Neuronal stem cell (in vitro differentiated cells): ENCODE results near the gene ZNF597.

Experiments used
- DNase-seq: peaks from one replicate; pipeline ENCODE4 v3.0.0-alpha.2; 2013; ENCODE audit warnings: low spot score
- H2AFZ ChIP-seq: one replicate; pipeline ENCODE4 v1.6.1; 2013; ENCODE audit warnings: mild to moderate bottlenecking, low read length, inconsistent platforms
- H2AK5ac ChIP-seq: 2 replicates; pipeline ENCODE4 v1.6.1; 2013; ENCODE audit warnings: low read depth, mild to moderate bottlenecking, inconsistent platforms, low read length, moderate library complexity, mixed read lengths
- H2BK120ac ChIP-seq: 2 replicates; pipeline ENCODE4 v1.6.1; 2013; ENCODE audit warnings: low read depth, mild to moderate bottlenecking, inconsistent platforms, low read length, moderate library complexity, mixed read lengths
- H2BK12ac ChIP-seq: one replicate; pipeline ENCODE4 v1.6.1; 2013; ENCODE audit warnings: low read length, inconsistent platforms
- H2BK15ac ChIP-seq: 2 replicates; pipeline ENCODE4 v1.6.1; 2013; ENCODE audit warnings: mild to moderate bottlenecking, low read length, inconsistent platforms, mixed read lengths
- H2BK5ac ChIP-seq: one replicate; pipeline ENCODE4 v1.6.1; 2013; ENCODE audit warnings: inconsistent platforms, mild to moderate bottlenecking, low read length, moderate library complexity
- H3K14ac ChIP-seq: one replicate; pipeline ENCODE4 v1.6.1; 2013; ENCODE audit warnings: low read length, inconsistent platforms
- H3K18ac ChIP-seq: 2 replicates; pipeline ENCODE4 v1.6.1; 2013; ENCODE audit warnings: low read length, inconsistent platforms
- H3K23ac ChIP-seq: 2 replicates; pipeline ENCODE4 v1.6.1; 2013; ENCODE audit warnings: low read depth, mild to moderate bottlenecking, mixed read lengths, low read length, inconsistent platforms; ENCODE audit not compliant: poor library complexity
- H3K27ac ChIP-seq: replicated peaks from 3 replicates; pipeline ENCODE4 v1.5.1; 2013; ENCODE audit warnings: low read length, inconsistent platforms
- H3K27me3 ChIP-seq, 3 experiments: 2 replicates each; pipeline ENCODE4 v1.6.1; 2013; ENCODE audit warnings: low read length in 3 of 3, mild to moderate bottlenecking in 2 of 3, inconsistent platforms in 1 of 3, low read depth in 1 of 3, mixed read lengths in 1 of 3, moderate library complexity in 1 of 3; ENCODE audit not compliant: control insufficient read depth in 3 of 3, insufficient read depth in 3 of 3
- H3K36me3 ChIP-seq, 2 donors: replicated peaks in 1 of 2; 2 replicates each; pipeline ENCODE4 v1.6.1; 2013; ENCODE audit warnings: low read length in 2 of 2; ENCODE audit not compliant: control insufficient read depth in 2 of 2, insufficient read depth in 2 of 2
- H3K4ac ChIP-seq: 2 replicates; pipeline ENCODE4 v1.6.1; 2013; ENCODE audit warnings: inconsistent platforms, mild to moderate bottlenecking, low read length, moderate library complexity
- H3K4me1 ChIP-seq, 2 donors: 1 replicate in 1 of 2; 2 replicates in 1 of 2; pipeline ENCODE4 v1.6.1; 2013; ENCODE audit warnings: low read length in 2 of 2, low read depth in 1 of 2; ENCODE audit not compliant: control insufficient read depth in 2 of 2, insufficient read depth in 1 of 2
- H3K4me2 ChIP-seq: one replicate; pipeline ENCODE4 v1.6.1; 2013; ENCODE audit warnings: mild to moderate bottlenecking, low read length, inconsistent platforms; ENCODE audit not compliant: insufficient read depth, poor library complexity, severe bottlenecking
- H3K4me3 ChIP-seq, 2 donors: 2 replicates each; pipeline ENCODE4 v1.5.1; 2013; ENCODE audit warnings: low read length in 2 of 2, mild to moderate bottlenecking in 2 of 2, inconsistent platforms in 1 of 2, moderate library complexity in 1 of 2
- H3K79me1 ChIP-seq: one replicate; pipeline ENCODE4 v1.6.1; 2013; ENCODE audit warnings: low read depth, mild to moderate bottlenecking, inconsistent platforms, low read length, moderate library complexity
- H3K9ac ChIP-seq: one replicate; pipeline ENCODE4 v1.6.1; 2013; ENCODE audit warnings: mild to moderate bottlenecking, low read depth, low read length, inconsistent platforms; ENCODE audit not compliant: poor library complexity
- H3K9me3 ChIP-seq, 2 donors: replicated peaks in 1 of 2; 2 replicates each; pipeline versions ENCODE3 to v1.6.1; 2013; ENCODE audit warnings: low read length in 2 of 2, mild to moderate bottlenecking in 2 of 2, inconsistent platforms in 1 of 2, low read depth in 1 of 2, mixed read lengths in 1 of 2, moderate library complexity in 1 of 2; ENCODE audit not compliant: control insufficient read depth in 2 of 2, insufficient read depth in 1 of 2
- H4K8ac ChIP-seq: one replicate; pipeline ENCODE4 v1.6.1; 2013; ENCODE audit warnings: low read depth, mild to moderate bottlenecking, inconsistent platforms, low read length, moderate library complexity
- H4K91ac ChIP-seq: one replicate; pipeline ENCODE4 v1.6.1; 2013; ENCODE audit warnings: low read length, low read depth, mild to moderate bottlenecking, inconsistent platforms; ENCODE audit not compliant: poor library complexity
- WGBS, 2 donors: extraction: QIAGEN DNeasy Blood & Tissue Kit; methylation state at CpG; one replicate each; pipeline ENCODE4 v1.1.7; 2013; ENCODE audit warnings: missing lambda C conversion rate in 2 of 2, mixed read lengths in 1 of 2; ENCODE audit not compliant: insufficient read length in 2 of 2, insufficient replicate concordance in 1 of 2; ENCODE audit errors: extremely low coverage in 2 of 2; 5-methylcytosine and 5-hydroxymethylcytosine counted together

The ZNF597 gene

GRCh38 chr16:3431779-3432219 lies 11.5 kb downstream of the ZNF597 start:
- Histone ChIP-seq H3K9me3 (peaks cover 0 to 4% of the 10 kb centered on the region in 2 donors), H3K23ac (no peak overlapping the region), H2BK5ac (no peak overlapping the region), H3K4me1 (no peaks in the 10 kb centered on the region), H2AK5ac (no peak overlapping the region), H3K4me3 (no peak overlapping the region), H3K14ac (no peak overlapping the region), H2BK120ac (no peak overlapping the region), H3K9ac (no peak overlapping the region), H3K27ac (no peak overlapping the region), H3K27me3 (no peaks in the 10 kb centered on the region), H3K4ac (no peak overlapping the region), H2AFZ (no peak overlapping the region), H2BK15ac (no peak overlapping the region), H3K79me1 (no peaks in the 10 kb centered on the region), H4K8ac (no peak overlapping the region), H3K36me3 (peaks cover 0 to 12% of the 10 kb centered on the region in 2 donors), H4K91ac (no peak overlapping the region), H3K18ac (no peak overlapping the region), H2BK12ac (no peak overlapping the region), H3K4me2 (no peak overlapping the region)
- no CpG with 5 or more reads among the region's 26 CpGs for WGBS, 2 donors
- no peak for DNase-seq

DNA sequence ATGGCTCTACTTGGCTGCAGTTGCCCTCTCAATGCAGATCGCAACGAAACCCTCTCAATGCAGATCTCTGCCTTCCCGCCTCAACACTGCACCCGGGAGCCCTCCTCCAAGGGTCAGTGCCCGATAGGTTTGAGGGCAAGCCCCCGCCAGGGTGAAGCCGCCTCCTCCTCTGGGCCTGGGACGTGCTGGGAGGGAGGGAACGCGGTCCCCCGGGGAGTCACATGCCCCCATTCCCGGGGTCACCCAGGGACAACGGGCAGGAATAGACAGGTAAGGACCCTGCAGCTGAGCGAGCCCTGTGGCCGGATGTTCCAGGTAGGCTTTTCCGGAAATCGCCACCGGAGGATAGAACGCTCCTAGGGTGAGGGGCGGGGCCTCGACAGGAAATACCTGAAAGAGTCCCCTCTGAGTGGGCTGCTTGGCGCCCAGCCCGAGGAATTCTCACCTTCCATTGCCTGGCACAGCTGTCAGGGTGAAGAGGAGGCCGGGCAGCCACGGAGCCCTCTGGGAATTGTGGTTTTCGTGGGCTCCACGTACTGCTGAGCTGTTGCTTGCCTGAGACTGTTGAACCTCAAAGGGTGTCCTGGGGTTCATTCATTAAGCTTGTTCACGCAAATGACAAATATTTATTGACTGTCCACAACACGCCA lies 29.4 kb downstream of the ZNF597 start:
- no peak overlapping the region for H4K8ac ChIP-seq
- H3K4me1 ChIP-seq, result no peaks in the 10 kb centered on the region
- H3K18ac ChIP-seq, result no peak overlapping the region
- H2AFZ ChIP-seq, result no peak overlapping the region
- H3K9ac ChIP-seq, result no peak overlapping the region
- H3K27ac ChIP-seq, result no peak overlapping the region
- no peak overlapping the region for H3K23ac ChIP-seq
- H4K91ac ChIP-seq, result no peak overlapping the region
- H3K9me3 ChIP-seq, result peaks cover 33 to 35% of the 10 kb centered on the region in 2 donors
- H3K4me2 ChIP-seq, result no peak overlapping the region
- no peak for DNase-seq
- H3K14ac ChIP-seq, result no peak overlapping the region
- no peak overlapping the region for H3K4ac ChIP-seq
- peak overlapping the region in 1 of 2 donors; percentile 50 for H3K4me3 ChIP-seq
- H2AK5ac ChIP-seq, result no peak overlapping the region
- H2BK15ac ChIP-seq, result no peak overlapping the region
- peaks cover 1% of the 10 kb centered on the region for H3K79me1 ChIP-seq
- no peak overlapping the region for H2BK120ac ChIP-seq
- WGBS, 2 donors, result no CpG with 5 or more reads among the region's 29 CpGs
- H3K36me3 ChIP-seq, result peaks cover 5 to 11% of the 10 kb centered on the region in 2 donors
- H2BK12ac ChIP-seq, result no peak overlapping the region
- H3K27me3 ChIP-seq, result no peaks in the 10 kb centered on the region
- peak overlapping the region; percentile 13 for H2BK5ac ChIP-seq

GRCh38 chr16:3408561-3409197 lies 34.6 kb downstream of the ZNF597 start:
- peaks cover 26 to 62% of the 10 kb centered on the region in 2 donors for H3K36me3 ChIP-seq
- no peak overlapping the region for H3K4ac ChIP-seq
- H3K4me2 ChIP-seq, result no peak overlapping the region
- no peak overlapping the region for H3K4me3 ChIP-seq
- H2BK15ac ChIP-seq, result no peak overlapping the region
- no peak overlapping the region for H3K14ac ChIP-seq
- no peaks in the 10 kb centered on the region for H3K27me3 ChIP-seq
- no peak overlapping the region for H3K18ac ChIP-seq
- no peak overlapping the region for H4K91ac ChIP-seq
- H2BK5ac ChIP-seq, result no peak overlapping the region
- H4K8ac ChIP-seq, result no peak overlapping the region
- no peak overlapping the region for H3K23ac ChIP-seq
- no peak overlapping the region for H3K27ac ChIP-seq
- H3K9me3 ChIP-seq, result peaks cover 44 to 83% of the 10 kb centered on the region in 2 donors
- no peak overlapping the region for H2BK120ac ChIP-seq
- H2AK5ac ChIP-seq, result no peak overlapping the region
- no peaks in the 10 kb centered on the region for H3K4me1 ChIP-seq
- peaks cover 4% of the 10 kb centered on the region for H3K79me1 ChIP-seq
- no peak overlapping the region for H3K9ac ChIP-seq
- H2BK12ac ChIP-seq, result no peak overlapping the region
- DNase-seq, result no peak
- no CpG with 5 or more reads among the region's 12 CpGs for WGBS, 2 donors
- H2AFZ ChIP-seq, result no peak overlapping the region

DNA sequence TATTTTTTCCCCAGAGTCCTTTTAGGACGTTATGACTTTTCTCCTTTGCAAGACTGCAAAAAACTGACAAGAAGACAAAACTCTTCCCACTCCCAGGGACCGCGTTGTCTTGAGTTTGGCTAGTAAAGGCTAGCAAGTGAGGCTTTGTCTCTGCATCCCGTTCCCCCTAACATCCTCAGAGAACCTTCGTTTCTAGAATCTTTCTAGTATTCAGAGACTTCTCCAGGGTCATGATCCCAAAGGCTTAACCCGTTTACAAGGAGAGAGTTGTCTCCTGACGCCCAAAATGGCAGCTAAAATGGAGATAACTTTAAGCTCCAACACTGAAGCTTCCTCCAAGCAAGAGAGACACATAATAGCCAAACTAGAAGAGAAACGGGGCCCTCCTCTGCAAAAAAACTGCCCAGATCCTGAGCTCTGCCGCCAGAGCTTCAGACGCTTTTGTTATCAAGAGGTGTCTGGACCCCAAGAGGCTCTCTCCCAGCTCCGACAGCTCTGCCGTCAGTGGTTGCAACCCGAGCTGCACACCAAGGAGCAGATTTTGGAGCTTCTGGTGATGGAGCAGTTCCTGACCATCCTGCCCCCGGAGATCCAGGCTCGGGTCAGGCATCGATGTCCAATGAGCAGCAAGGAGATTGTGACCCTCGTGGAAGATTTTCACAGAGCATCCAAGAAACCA lies 41.4 kb downstream of the ZNF597 start:
- Histone ChIP-seq H2BK120ac (no peak overlapping the region), H2BK15ac (no peak overlapping the region), H3K27me3 (no peaks in the 10 kb centered on the region), H3K36me3 (peaks cover 16 to 64% of the 10 kb centered on the region in 2 donors), H3K23ac (peak overlapping the region; percentile 75), H3K4ac (no peak overlapping the region), H2BK12ac (no peak overlapping the region), H3K27ac (no peak overlapping the region), H3K9me3 (peaks cover 20 to 43% of the 10 kb centered on the region in 2 donors), H2AK5ac (no peak overlapping the region), H3K4me2 (peak overlapping the region; percentile 64), H3K79me1 (no peaks in the 10 kb centered on the region), H3K14ac (no peak overlapping the region), H2AFZ (peak overlapping the region; percentile 92), H3K9ac (no peak overlapping the region), H2BK5ac (no peak overlapping the region), H4K91ac (no peak overlapping the region), H3K4me1 (peaks cover 2 to 4% of the 10 kb centered on the region in 2 donors), H4K8ac (no peak overlapping the region), H3K18ac (no peak overlapping the region), H3K4me3 (peak overlapping the region; percentile 90 to 95)
- DNase-seq, result peak; percentile 24
- WGBS, 2 donors, result no CpG with 5 or more reads among the region's 17 CpGs
